ENCODE data around the gene ANKS6.

Gene ANKS6

GRCh38 chr9:98811051-98811650, 14.8 kb upstream of the ANKS6 start:
- no peak for DNase-seq

- DNase-seq = no peak
Measured at GRCh38 chr9:98810102-98810842, 13.9 kb upstream of the ANKS6 start.

GRCh38 chr9:98809311-98810101, 13.2 kb upstream of the ANKS6 start:
- DNase-seq = no peak

GRCh38 chr9:98808875-98809274, 12.5 kb upstream of the ANKS6 start:
- DNase-seq = no peak

- DNase-seq = no peak
Measured at GRCh38 chr9:98808411-98808815, 12.1 kb upstream of the ANKS6 start.

GRCh38 chr9:98807814-98808195, 11.4 kb upstream of the ANKS6 start:
- peak in 1 of 2 donors; percentile 26 for DNase-seq

GRCh38 chr9:98807070-98807813, 10.9 kb upstream of the ANKS6 start, which contains the start of gene GALNT12:
TSS of gene GALNT12 (plus strand) at chr9:98807670. CDS start at chr9:98807699, 29 bp downstream.
- peak; percentile 33 to 54 for DNase-seq

GRCh38 chr9:98806394-98807035, 10.2 kb upstream of the ANKS6 start:
- no peak for DNase-seq

- DNase-seq = no peak
Measured at GRCh38 chr9:98805506-98806272, 9.3 kb upstream of the ANKS6 start.

- DNase-seq = no peak
Measured at GRCh38 chr9:98804083-98804482, 7.7 kb upstream of the ANKS6 start.

GRCh38 chr9:98801969-98802371, 5.6 kb upstream of the ANKS6 start:
- DNase-seq = no peak

GRCh38 chr9:98801561-98801960, 5.2 kb upstream of the ANKS6 start:
- no peak for DNase-seq

- DNase-seq = no peak
Measured at GRCh38 chr9:98798254-98798653, 1.9 kb upstream of the ANKS6 start.

GRCh38 chr9:98797491-98797890, 1.1 kb upstream of the ANKS6 start:
- DNase-seq = no peak

- DNase-seq = no peak
Measured at GRCh38 chr9:98795970-98796363, 388 bp downstream of the ANKS6 start.

GRCh38 chr9:98795295-98795955, 930 bp downstream of the ANKS6 start:
- no peak for DNase-seq

GRCh38 chr9:98794802-98795201, 1.6 kb downstream of the ANKS6 start:
- no peak for DNase-seq

GRCh38 chr9:98793031-98793430, 3.3 kb downstream of the ANKS6 start:
- DNase-seq = no peak

- DNase-seq = no peak
Measured at GRCh38 chr9:98791608-98792490, 4.5 kb downstream of the ANKS6 start.
